Dermis blood vessel endothelial cell (primary cell): ENCODE data around the gene TMED6. TPM values are rescaled to one million over a fixed set of nuclear protein-coding genes. Genes with fewer than 3 reads are reported as not detected.
"Not testable (repeated sequence)": the region's sequence is repeated elsewhere in the genome, so short reads cannot be mapped to it uniquely, and the experiment has no call there.

ENCODE experiments used
- DNase-seq: peaks from one replicate; pipeline ENCODE4 v3.0.0; 2010
- total RNA-seq: library from RNA; depleted of rRNA; stranded (reverse); fragments of >200 nt; gene quantifications from 2 replicates; pipeline ENCODE4 v1.2.3, GENCODE V29; 2014

TMED6 gene
- total RNA-seq = 0.14 and 0.17 TPM in 2 replicates

- no peak for DNase-seq
Observed at GRCh38 chr16:69351309-69352027, at the start of gene TMED6. Gene TMED6, minus strand, starts transcription at chr16:69351786. Its CDS starts 33 bp downstream, at chr16:69351753.

GRCh38 chr16:69399361-69399760 is 47.8 kb upstream of the TMED6 start:
- peak; percentile 57 for DNase-seq

- DNase-seq = peak; percentile 92
Observed at GRCh38 chr16:69397821-69398521, 46.4 kb upstream of the TMED6 start.

GRCh38 chr16:69396187-69397061 is 44.8 kb upstream of the TMED6 start:
- DNase-seq = peak; percentile 93

GRCh38 chr16:69395859-69396186 is 44.2 kb upstream of the TMED6 start:
- no peak for DNase-seq

GRCh38 chr16:69393898-69394849 is 42.6 kb upstream of the TMED6 start:
- no peak for DNase-seq

GRCh38 chr16:69386596-69386995 is 35.0 kb upstream of the TMED6 start:
- no peak for DNase-seq

GRCh38 chr16:69384974-69385373 is 33.4 kb upstream of the TMED6 start:
- no peak for DNase-seq

- no peak for DNase-seq
Observed at GRCh38 chr16:69382421-69382820, 30.8 kb upstream of the TMED6 start.

- DNase-seq = peak; percentile 82
Observed at GRCh38 chr16:69381231-69381630, 29.6 kb upstream of the TMED6 start.

GRCh38 chr16:69378760-69379159 is 27.2 kb upstream of the TMED6 start:
- peak; percentile 60 for DNase-seq

- no peak for DNase-seq
Observed at GRCh38 chr16:69378036-69378435, 26.4 kb upstream of the TMED6 start.

- no peak for DNase-seq
Observed at GRCh38 chr16:69376393-69377059, 24.9 kb upstream of the TMED6 start.

GRCh38 chr16:69373019-69373418 is 21.4 kb upstream of the TMED6 start:
- DNase-seq = no peak

GRCh38 chr16:69371564-69371963 is 20.0 kb upstream of the TMED6 start:
- no peak for DNase-seq

GRCh38 chr16:69368866-69369265 is 17.3 kb upstream of the TMED6 start:
- no peak for DNase-seq

- DNase-seq = peak; percentile 38
Observed at GRCh38 chr16:69367980-69368379, 16.4 kb upstream of the TMED6 start.

- DNase-seq = no peak
Observed at GRCh38 chr16:69366431-69366830, 14.8 kb upstream of the TMED6 start.

- no peak for DNase-seq
Observed at GRCh38 chr16:69365901-69366300, 14.3 kb upstream of the TMED6 start.

GRCh38 chr16:69364088-69364487 is 12.5 kb upstream of the TMED6 start:
- DNase-seq = no peak

GRCh38 chr16:69363281-69363717 is 11.7 kb upstream of the TMED6 start:
- DNase-seq = no peak

GRCh38 chr16:69360070-69360469 is 8.5 kb upstream of the TMED6 start:
- not testable (repeated sequence) for DNase-seq
